Lower leg skin (tissue), 3 donors: ENCODE data around the gene PIAS4.

Source experiments
- CTCF ChIP-seq, 3 donors: fragments of 450-650 bp; IDR thresholded peaks; one replicate each; pipeline ENCODE4 v1.5.1; 2016; ENCODE audit warnings: antibody characterized with exemption in 3 of 3, mild to moderate bottlenecking in 3 of 3, moderate library complexity in 2 of 3
- POLR2A ChIP-seq, 2 donors: fragments of 450-650 bp; IDR thresholded peaks; one replicate each; pipeline ENCODE4 v1.6.1; 2016 to 2017; ENCODE audit warnings: antibody characterized with exemption in 2 of 2, mild to moderate bottlenecking in 1 of 2, moderate library complexity in 1 of 2

- no peak for TF ChIP-seq CTCF (IDR thresholded peaks at IDR 0.05)
- no peak for TF ChIP-seq POLR2A (IDR thresholded peaks at IDR 0.05)
Measured at GRCh38 chr19:3981736-3982681, 25.5 kb upstream of the PIAS4 start.
